Psoas muscle (tissue), 8 donors: ENCODE measurements around the gene ACADVL. TPM values are rescaled to one million over a fixed set of nuclear protein-coding genes. Genes with fewer than 3 reads are reported as not detected.
"Not testable (repeated sequence)": the region's sequence is repeated elsewhere in the genome, so short reads cannot be mapped to it uniquely, and the experiment has no call there.

Experiments used
- ATAC-seq, 4 donors: fragments of 200-7000 bp; cut with Tn5 transposase; one replicate each; pipeline ENCODE4 v1.9.1; 2020; ENCODE audit warnings: moderate library complexity in 3 of 4, mild to moderate bottlenecking in 2 of 4
- DNase-seq, 2 donors: peaks; one replicate each; pipeline ENCODE4 v3.0.0-alpha.2; 2020
- H3K27ac ChIP-seq: fragments of 200-600 bp; one replicate; pipeline ENCODE4 v1.8.0; 2022
- H3K27me3 ChIP-seq, 3 donors: fragments of 200-600 bp in 1 of 3; one replicate each; pipeline versions ENCODE4 v1.6.1 to v1.8.0; 2013 to 2022; ENCODE audit warnings: low read length in 2 of 3, mild to moderate bottlenecking in 2 of 3, moderate library complexity in 1 of 3; ENCODE audit not compliant: insufficient read depth in 3 of 3
- H3K36me3 ChIP-seq, 2 donors: fragments of 200-600 bp in 1 of 2; one replicate each; pipeline versions ENCODE4 v1.6.1 to v1.8.0; 2013 to 2022; ENCODE audit warnings: low read depth in 1 of 2, mild to moderate bottlenecking in 1 of 2, moderate library complexity in 1 of 2; ENCODE audit not compliant: insufficient read depth in 1 of 2
- H3K4me1 ChIP-seq: fragments of 200-600 bp; one replicate; pipeline ENCODE4 v1.8.0; 2022
- H3K4me3 ChIP-seq: fragments of 200-600 bp; one replicate; pipeline ENCODE4 v1.8.0; 2022; ENCODE audit warnings: mild to moderate bottlenecking
- H3K9me3 ChIP-seq: fragments of 200-600 bp; one replicate; pipeline ENCODE4 v1.8.0; 2022
- WGBS, 3 donors: extraction: QIAGEN DNeasy Blood & Tissue Kit; methylation state at CpG; one replicate each; pipeline versions ENCODE4 v1.1.6 to v1.1.7; 2013; 5-methylcytosine and 5-hydroxymethylcytosine counted together
- intact Hi-C, 2 donors: fragments of 100-400 bp; cut with DNase I; formaldehyde crosslinking; loops; one replicate each; pipeline versions ENCODE4 v1.11.0 to v1.14.2; 2022
- polyA plus RNA-seq, 3 donors: library from polyadenylated mRNA; stranded (reverse); fragments of 200-250 nt; gene quantifications; one replicate each; pipeline ENCODE4 v1.2.3, GENCODE V29; 2013
- total RNA-seq, 4 donors: library from RNA; stranded (reverse); fragmentation: NEBNext Ultra II Directional in 2 of 4; extraction: Animal tissue kit (Norgen Biotek cat#: 25700) in 2 of 4; gene quantifications; one replicate each; pipeline versions ENCODE4 v1.2.1 to v1.2.4, GENCODE V29; 2021 to 2023
- TF ChIP-seq, protein P1 (sequence below): fragments of 200-600 bp; IDR thresholded peaks from one replicate; pipeline ENCODE4 v1.8.0; 2022; ENCODE audit warnings: antibody characterized with exemption
- donor health status: healthy with polysubstance abuse.
- donor health status: DM: no; HTN: no; CAD: no; lungs with moderate emphysema.
- donor health status: Bipolar disorder and iron deficiency.
- donor health status: healthy.
- donor health status: DM: yes; HTN: yes; CAD: no.
- donor health status: DM: no; HTN: no; CAD: no.
- donor health status: DM: no; HTN: no; CAD: no.
- donor health status: DM: yes; HTN: yes; CAD: no.

The ACADVL gene
- total and polyA plus RNA-seq, 7 donors, result 538 to 1,310 (median 1,030) TPM

DNA sequence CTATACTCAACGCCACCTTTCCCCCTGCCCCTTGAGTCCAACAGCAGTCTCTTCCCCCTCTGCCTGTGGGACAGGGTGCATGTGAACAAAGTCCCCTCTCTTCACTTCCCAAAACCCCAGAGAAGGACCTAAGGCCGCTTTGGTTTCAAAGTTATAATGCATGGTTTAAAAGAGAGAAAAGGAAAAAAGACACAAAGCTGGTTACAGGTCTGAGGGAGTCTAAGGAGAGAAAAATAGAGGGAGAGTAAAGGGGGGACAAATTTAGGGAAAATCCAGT, 23.7 kb downstream of the ACADVL start:
- Histone ChIP-seq H3K27me3 (no peaks in the 10 kb centered on the region), H3K4me3 (peak overlapping the region; percentile 96), H3K9me3 (no peaks in the 10 kb centered on the region), H3K27ac (peak overlapping the region; percentile 87), H3K36me3 (peaks cover 7 to 55% of the 10 kb centered on the region in 2 donors), H3K4me1 (peaks cover 35% of the 10 kb centered on the region)
- ATAC-seq (no peak), DNase-seq (no peak)
- intact Hi-C loops, result loop anchor here (2.0 to 10.0 kb wide), 3 partner anchors 37 to 901 kb away; partner anchors contain the start of genes SENP3 (in 1 of the 2) and SLC2A4 (in 1 of the 2)
- TF ChIP-seq, protein P1, sequence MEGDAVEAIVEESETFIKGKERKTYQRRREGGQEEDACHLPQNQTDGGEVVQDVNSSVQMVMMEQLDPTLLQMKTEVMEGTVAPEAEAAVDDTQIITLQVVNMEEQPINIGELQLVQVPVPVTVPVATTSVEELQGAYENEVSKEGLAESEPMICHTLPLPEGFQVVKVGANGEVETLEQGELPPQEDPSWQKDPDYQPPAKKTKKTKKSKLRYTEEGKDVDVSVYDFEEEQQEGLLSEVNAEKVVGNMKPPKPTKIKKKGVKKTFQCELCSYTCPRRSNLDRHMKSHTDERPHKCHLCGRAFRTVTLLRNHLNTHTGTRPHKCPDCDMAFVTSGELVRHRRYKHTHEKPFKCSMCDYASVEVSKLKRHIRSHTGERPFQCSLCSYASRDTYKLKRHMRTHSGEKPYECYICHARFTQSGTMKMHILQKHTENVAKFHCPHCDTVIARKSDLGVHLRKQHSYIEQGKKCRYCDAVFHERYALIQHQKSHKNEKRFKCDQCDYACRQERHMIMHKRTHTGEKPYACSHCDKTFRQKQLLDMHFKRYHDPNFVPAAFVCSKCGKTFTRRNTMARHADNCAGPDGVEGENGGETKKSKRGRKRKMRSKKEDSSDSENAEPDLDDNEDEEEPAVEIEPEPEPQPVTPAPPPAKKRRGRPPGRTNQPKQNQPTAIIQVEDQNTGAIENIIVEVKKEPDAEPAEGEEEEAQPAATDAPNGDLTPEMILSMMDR, result no peak
- WGBS, 3 donors, result 23 to 24% (median 24%) methylated on average over 2 of the region's 2 CpGs

DNA sequence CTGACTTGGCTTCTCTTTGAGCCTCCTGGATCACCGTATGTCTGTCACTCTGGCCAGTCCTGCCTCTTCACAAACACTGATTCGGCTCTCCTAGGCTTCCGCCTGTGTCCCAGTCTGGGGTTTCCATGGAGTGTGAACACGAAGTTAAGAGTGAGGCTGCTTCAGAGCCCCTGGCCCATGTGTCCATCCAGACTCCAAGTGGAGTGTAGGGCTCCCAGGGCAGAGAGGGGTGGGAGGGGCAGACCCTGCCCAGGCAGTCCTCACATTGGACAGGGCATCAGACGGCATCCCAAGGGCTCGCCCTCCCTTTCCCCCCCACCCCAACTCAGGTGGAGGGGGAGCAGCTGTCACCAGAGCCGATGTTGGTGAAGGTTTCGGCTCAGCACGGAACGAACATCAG, 24.1 kb downstream of the ACADVL start:
- H3K27ac ChIP-seq, result peak overlapping the region; percentile 87
- peaks cover 7 to 55% of the 10 kb centered on the region in 2 donors for H3K36me3 ChIP-seq
- H3K9me3 ChIP-seq, DNase-seq, ATAC-seq, H3K27me3 ChIP-seq: not testable (repeated sequence)
- peaks cover 39% of the 10 kb centered on the region for H3K4me1 ChIP-seq
- H3K4me3 ChIP-seq, result peak overlapping the region; percentile 96
- intact Hi-C loops, result loop anchor here (2.0 to 10.0 kb wide), 3 partner anchors 37 to 901 kb away; partner anchors contain the start of genes SENP3 (in 1 of the 2) and SLC2A4 (in 1 of the 2)
- WGBS, 3 donors, result 48 to 76% (median 58%) methylated on average over 9 to 10 of the region's 10 CpGs

DNA sequence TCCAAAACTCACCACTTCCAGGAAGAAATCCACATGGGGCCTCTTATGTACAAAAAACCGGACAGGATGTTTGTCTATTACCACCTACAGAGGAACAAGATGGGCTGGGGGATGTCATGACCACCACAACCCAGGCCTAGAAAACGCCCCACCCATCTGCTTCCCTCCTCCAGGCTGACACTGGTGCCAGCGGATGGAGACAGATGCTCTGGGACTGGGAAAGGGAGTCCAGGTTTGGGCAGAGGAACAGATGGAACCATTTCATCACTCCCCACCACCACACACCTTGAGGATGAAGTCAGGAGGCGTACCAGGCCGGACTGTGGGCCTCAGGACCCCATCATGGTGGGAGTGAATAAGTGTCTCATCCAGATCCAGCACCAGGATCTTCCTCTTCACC, 27.0 kb downstream of the ACADVL start:
- peaks cover 37% of the 10 kb centered on the region for H3K4me1 ChIP-seq
- 87 to 91% (median 91%) methylated on average over 5 of the region's 5 CpGs for WGBS, 3 donors
- H3K9me3 ChIP-seq, result no peaks in the 10 kb centered on the region
- peak overlapping the region; percentile 99 for H3K27ac ChIP-seq
- no peak for DNase-seq
- intact Hi-C loops, result loop anchor here (10.0 kb wide), 2 partner anchors 318 to 898 kb away; partner anchors contain the start of gene SENP3 (in 1 of the 2)
- TF ChIP-seq, protein P1, result no peak
- no peaks in the 10 kb centered on the region for H3K27me3 ChIP-seq
- no peak overlapping the region for H3K4me3 ChIP-seq
- ATAC-seq, result no peak
- peaks cover 0 to 40% of the 10 kb centered on the region in 2 donors for H3K36me3 ChIP-seq

DNA sequence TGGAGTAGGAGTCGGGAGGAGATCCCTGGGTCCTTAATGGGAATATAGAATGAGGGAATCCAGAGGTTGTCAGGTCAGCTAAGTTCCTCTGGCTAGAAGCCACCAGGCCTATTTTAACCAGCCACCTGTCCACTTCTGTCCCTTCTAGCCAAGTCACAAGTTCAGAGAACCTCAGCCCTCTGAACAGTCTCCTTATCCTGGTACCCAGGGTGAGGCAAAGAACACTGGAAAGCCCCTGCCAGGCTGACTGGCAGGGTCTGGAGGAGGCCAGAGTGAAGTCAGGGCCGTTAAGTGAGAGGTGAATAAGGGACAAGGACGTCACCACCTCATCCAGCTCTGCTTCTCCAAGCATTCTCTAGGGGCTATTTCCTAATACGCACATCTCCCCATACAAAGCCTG, 29.1 kb downstream of the ACADVL start:
- intact Hi-C loops, result loop anchor here (10.0 kb wide), 2 partner anchors 316 to 896 kb away; partner anchors contain the start of gene SENP3 (in 1 of the 2)
- peak overlapping the region; percentile 99 for H3K4me3 ChIP-seq

DNA sequence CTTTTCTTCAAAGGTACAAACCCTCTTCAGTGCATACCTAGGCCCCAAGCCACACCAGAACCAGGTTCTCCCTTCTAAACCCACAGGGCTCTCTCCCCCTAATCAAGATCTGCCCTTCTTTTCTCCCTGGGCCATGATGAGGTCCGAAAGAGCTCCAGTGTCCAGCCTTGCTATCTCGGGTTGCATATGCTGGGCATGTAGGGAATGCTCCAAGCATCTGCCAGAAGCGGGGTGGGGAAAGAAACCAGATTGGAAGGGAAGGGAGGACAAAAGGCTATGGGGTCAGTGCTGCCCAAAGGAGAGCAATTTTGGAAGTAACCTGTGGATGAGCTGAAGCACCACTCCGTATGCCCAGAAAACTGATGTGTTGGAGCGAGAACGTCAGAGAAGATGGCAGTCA, 29.5 kb downstream of the ACADVL start:
- Histone ChIP-seq H3K36me3 (peaks cover 0 to 42% of the 10 kb centered on the region in 2 donors), H3K9me3 (no peaks in the 10 kb centered on the region), H3K27ac (peak overlapping the region; percentile 99), H3K4me1 (peaks cover 45% of the 10 kb centered on the region), H3K4me3 (peak overlapping the region; percentile 99), H3K27me3 (no peaks in the 10 kb centered on the region)
- 24 to 38% (median 25%) methylated on average over 6 of the region's 6 CpGs for WGBS, 3 donors
- TF ChIP-seq, protein P1, result no peak
- intact Hi-C loops, result loop anchor here (10.0 kb wide), 2 partner anchors 316 to 896 kb away; partner anchors contain the start of gene SENP3 (in 1 of the 2)
- DNase-seq, result no peak
- no peak for ATAC-seq

More for the DNA sequence above, 29.1 kb downstream of the ACADVL start:
- H3K27me3 ChIP-seq, result no peaks in the 10 kb centered on the region
- DNase-seq (peak in 1 of 2 donors; percentile 78), ATAC-seq (peak; percentile 39 to 69 (median 63))
- H3K27ac ChIP-seq, result peak overlapping the region; percentile 99
- TF ChIP-seq, protein P1, result no peak
- peaks cover 41% of the 10 kb centered on the region for H3K4me1 ChIP-seq
- peaks cover 0 to 42% of the 10 kb centered on the region in 2 donors for H3K36me3 ChIP-seq
- no peaks in the 10 kb centered on the region for H3K9me3 ChIP-seq
- WGBS, 3 donors, result 22 to 40% (median 31%) methylated on average over 4 of the region's 4 CpGs
